ENCODE data around the gene JMJD4.

- no peak for TF ChIP-seq POLR2AphosphoS5 (IDR thresholded peaks at IDR 0.05; ENCODE audit: low read depth, low read length)
- no peak for TF ChIP-seq REST (IDR thresholded peaks at IDR 0.05; ENCODE audit: low read depth)
- no peak for TF ChIP-seq JUND (IDR thresholded peaks at IDR 0.05)
- TF ChIP-seq, protein P1, sequence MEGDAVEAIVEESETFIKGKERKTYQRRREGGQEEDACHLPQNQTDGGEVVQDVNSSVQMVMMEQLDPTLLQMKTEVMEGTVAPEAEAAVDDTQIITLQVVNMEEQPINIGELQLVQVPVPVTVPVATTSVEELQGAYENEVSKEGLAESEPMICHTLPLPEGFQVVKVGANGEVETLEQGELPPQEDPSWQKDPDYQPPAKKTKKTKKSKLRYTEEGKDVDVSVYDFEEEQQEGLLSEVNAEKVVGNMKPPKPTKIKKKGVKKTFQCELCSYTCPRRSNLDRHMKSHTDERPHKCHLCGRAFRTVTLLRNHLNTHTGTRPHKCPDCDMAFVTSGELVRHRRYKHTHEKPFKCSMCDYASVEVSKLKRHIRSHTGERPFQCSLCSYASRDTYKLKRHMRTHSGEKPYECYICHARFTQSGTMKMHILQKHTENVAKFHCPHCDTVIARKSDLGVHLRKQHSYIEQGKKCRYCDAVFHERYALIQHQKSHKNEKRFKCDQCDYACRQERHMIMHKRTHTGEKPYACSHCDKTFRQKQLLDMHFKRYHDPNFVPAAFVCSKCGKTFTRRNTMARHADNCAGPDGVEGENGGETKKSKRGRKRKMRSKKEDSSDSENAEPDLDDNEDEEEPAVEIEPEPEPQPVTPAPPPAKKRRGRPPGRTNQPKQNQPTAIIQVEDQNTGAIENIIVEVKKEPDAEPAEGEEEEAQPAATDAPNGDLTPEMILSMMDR (IDR thresholded peaks at IDR 0.05 in 2 of 3, conservative IDR thresholded peaks at IDR 0.05 in 1 of 3; ENCODE audit: borderline replicate concordance in 1 of 3, insufficient read depth in 1 of 3, low read depth in 2 of 3, low read length in 2 of 3): no peak
- TF ChIP-seq EZH2 (IDR thresholded peaks at IDR 0.05): no peak
- TF ChIP-seq ATF3 (IDR thresholded peaks at IDR 0.05): no peak
- TF ChIP-seq POLR2A (IDR thresholded peaks at IDR 0.05; ENCODE audit: borderline replicate concordance, extremely low read depth, insufficient read depth, insufficient read length): no peak
- TF ChIP-seq RAD21 (IDR thresholded peaks at IDR 0.05; ENCODE audit: low read depth): no peak
- TF ChIP-seq EZH2phosphoT487 (IDR thresholded peaks at IDR 0.05; ENCODE audit: borderline replicate concordance): no peak
Measured at GRCh38 chr1:227779021-227779441, 43.9 kb upstream of the JMJD4 start.
